Measurements from ENCODE around the gene MKS1. TPM values are rescaled to one million over a fixed set of nuclear protein-coding genes. Genes with fewer than 3 reads are reported as not detected.
A peak's percentile ranks its signal among the peaks of the same experiment; 100 is the strongest.

The MKS1 gene
- total and polyA plus RNA-seq, 2 of the 8 experiments (the other 6 are each of a cell fraction or from before 2014, with no cell fraction given), result 12.0 to 21.7 TPM

DNA sequence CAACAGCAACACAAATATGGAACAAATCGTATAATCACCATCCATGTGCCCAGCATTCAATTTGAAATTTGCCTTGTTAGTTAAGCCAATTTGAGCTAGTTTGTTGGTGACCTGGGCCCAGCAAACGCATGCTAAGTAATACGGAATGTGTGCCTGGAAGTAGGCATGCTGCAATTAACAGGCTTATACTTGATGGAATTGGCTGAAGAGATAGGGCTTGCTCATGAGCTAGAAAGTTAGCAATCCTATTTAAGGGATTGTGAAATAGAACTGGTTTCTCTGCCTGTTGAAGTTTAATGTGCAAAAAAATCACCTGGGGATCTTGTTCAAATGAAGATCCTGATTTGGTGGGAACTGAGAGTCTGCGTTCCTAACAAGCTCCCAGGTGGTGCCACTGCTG is 10.8 kb upstream of the MKS1 start:
- no peaks in the 10 kb centered on the region for H3K79me2 ChIP-seq (ENCODE audit: control insufficient read depth in 1 of 2, insufficient read depth in 2 of 2, low read length in 2 of 2)
- no peak overlapping the region for H3K14ac ChIP-seq (ENCODE audit: insufficient read length)
- H3K27me3 ChIP-seq (replicated peaks in 1 of 4; ENCODE audit: control insufficient read depth in 3 of 4, extremely low read depth in 1 of 4, insufficient read depth in 3 of 4, low read length in 3 of 4), result peaks cover 1 to 18% (median 8%) of the 10 kb centered on the region in 4 experiments; a peak in 5 of 7 replicates
- H3K4ac ChIP-seq (replicated peaks; ENCODE audit: insufficient read length, low read depth, low read length), result no peak overlapping the region
- no peaks in the 10 kb centered on the region for H3K9me3 ChIP-seq (ENCODE audit: insufficient read depth in 2 of 2, low read depth in 1 of 2, low read length in 1 of 2)
- H3K4me3 ChIP-seq (ENCODE audit: extremely low read depth in 1 of 4, insufficient read depth in 2 of 4, low read depth in 3 of 4, low read length in 4 of 4), result no peak overlapping the region
- H3K9ac ChIP-seq (replicated peaks in 1 of 4; ENCODE audit: extremely low read depth in 1 of 4, low read depth in 3 of 4, low read length in 3 of 4), result no peak overlapping the region
- no peaks in the 10 kb centered on the region for H3K79me1 ChIP-seq (ENCODE audit: low read depth, low read length)
- no peaks in the 10 kb centered on the region for H3K23me2 ChIP-seq (ENCODE audit: low read depth, low read length)
- DNase-seq (ENCODE audit: low read depth in 1 of 2, low spot score in 2 of 2) (no peak), FAIRE-seq (no peak)
- no peaks in the 10 kb centered on the region for H3K36me3 ChIP-seq (ENCODE audit: control insufficient read depth in 2 of 4, insufficient read depth in 4 of 4, low read length in 3 of 4)
- no peak overlapping the region for H2AK5ac ChIP-seq (ENCODE audit: low read depth, low read length)
- H2BK20ac ChIP-seq (ENCODE audit: low read length), result no peak overlapping the region
- no peak overlapping the region; a peak in 1 of 4 replicates for H3K4me2 ChIP-seq (ENCODE audit: insufficient read depth in 1 of 2, low read depth in 2 of 2, low read length in 2 of 2)
- no peak overlapping the region for H4K5ac ChIP-seq (ENCODE audit: insufficient read length, low read depth, low read length)
- no peak overlapping the region for H2AFZ ChIP-seq (ENCODE audit: low read length)
- no peaks in the 10 kb centered on the region for H4K20me1 ChIP-seq (replicated peaks in 1 of 2; ENCODE audit: control insufficient read depth in 1 of 2, insufficient read depth in 2 of 2, low read length in 2 of 2)
- no peak overlapping the region for H2BK12ac ChIP-seq (ENCODE audit: low read depth, low read length)
- H4K8ac ChIP-seq (ENCODE audit: extremely low read depth, insufficient read depth, low read length), result no peak overlapping the region
- TF ChIP-seq TAF1 (IDR thresholded peaks at IDR 0.05; ENCODE audit: low read depth, low read length) (no peak), NANOG (IDR thresholded peaks at IDR 0.05; ENCODE audit: insufficient read depth, low read depth, low read length, poor library complexity, severe bottlenecking) (no peak), BRCA1 (IDR thresholded peaks at IDR 0.05; ENCODE audit: low read depth, low read length) (no peak)
- TF ChIP-seq, protein P1, sequence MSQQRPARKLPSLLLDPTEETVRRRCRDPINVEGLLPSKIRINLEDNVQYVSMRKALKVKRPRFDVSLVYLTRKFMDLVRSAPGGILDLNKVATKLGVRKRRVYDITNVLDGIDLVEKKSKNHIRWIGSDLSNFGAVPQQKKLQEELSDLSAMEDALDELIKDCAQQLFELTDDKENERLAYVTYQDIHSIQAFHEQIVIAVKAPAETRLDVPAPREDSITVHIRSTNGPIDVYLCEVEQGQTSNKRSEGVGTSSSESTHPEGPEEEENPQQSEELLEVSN (IDR thresholded peaks at IDR 0.05), result no peak
- 78% methylated on average over 4 of the region's 4 CpGs; no CpG with 5 or more reads in 1 of the 2 experiments for WGBS, 2 experiments (ENCODE audit: extremely low coverage in 1 of 2, insufficient coverage in 1 of 2, insufficient read length in 1 of 2, insufficient replicate concordance in 2 of 2, low coverage in 1 of 2, low lambda C conversion rate in 2 of 2, missing lambda C conversion rate in 1 of 2)
- CTCF ChIA-PET (ENCODE audit: partially characterized antibody), result interaction anchor here (0.6 to 2.7 kb wide), 10 partner anchors 9 to 88 kb away, joined by 3 to 13 read pairs (median 4); partner anchors contain the start of gene MKS1
- no peak overlapping the region for H3K18ac ChIP-seq (ENCODE audit: extremely low read depth, low read length)
- H3K56ac ChIP-seq (replicated peaks; ENCODE audit: insufficient read length, low read depth, low read length), result no peak overlapping the region
- H2BK120ac ChIP-seq (replicated peaks; ENCODE audit: low read depth, low read length), result no peak overlapping the region
- H3K27ac ChIP-seq (ENCODE audit: low read depth, low read length), result no peak overlapping the region
- peaks cover 0 to 4% (median 0%) of the 10 kb centered on the region in 4 experiments; a peak in 4 of 7 replicates for H3K4me1 ChIP-seq (replicated peaks in 1 of 4; ENCODE audit: control insufficient read depth in 3 of 4, insufficient read depth in 4 of 4, low read length in 3 of 4)
- H2BK15ac ChIP-seq (ENCODE audit: low read length), result 0 out of 2 replicates have a peak overlapping the region, but pooled peaks have one; percentile 65
- no peak overlapping the region for H3K23ac ChIP-seq (ENCODE audit: insufficient read length)
- no peak overlapping the region for H2BK5ac ChIP-seq (ENCODE audit: low read depth, low read length)
- H4K91ac ChIP-seq (replicated peaks; ENCODE audit: insufficient read length, low read length), result no peak overlapping the region
- POLR2A ChIA-PET (ENCODE audit: partially characterized antibody), result interaction anchor here (0.8 to 1.4 kb wide), 3 partner anchors 8 to 147 kb away, joined by 3 to 4 read pairs (median 3); partner anchors contain the start of genes DYNLL2, LPO and MKS1

Measured in H1 (cell line).